Esophagus muscularis mucosa (tissue), 4 donors: ENCODE data around the gene COX4I1. TPM values are rescaled to one million over a fixed set of nuclear protein-coding genes. Genes with fewer than 3 reads are reported as not detected.

Experiments
- DNase-seq: peaks from one replicate; pipeline ENCODE4 v3.0.0-alpha.2; 2017; ENCODE audit errors: extremely low spot score
- H3K27ac ChIP-seq, 4 donors: fragments of 200-600 bp; sonication (generic); replicated peaks in 1 of 4; 1 replicate in 3 of 4; 2 replicates in 1 of 4; pipeline ENCODE4 v1.5.1; 2016 to 2019; ENCODE audit warnings: mild to moderate bottlenecking in 1 of 4
- H3K27me3 ChIP-seq, 4 donors: fragments of 200-600 bp; sonication (generic); one replicate each; pipeline versions ENCODE4 v1.5.1 to v1.6.0; 2016 to 2019
- H3K36me3 ChIP-seq, 4 donors: fragments of 200-600 bp; sonication (generic); one replicate each; pipeline ENCODE4 v1.5.1; 2016 to 2019
- H3K4me1 ChIP-seq, 4 donors: fragments of 200-600 bp; sonication (generic); one replicate each; pipeline ENCODE4 v1.5.1; 2016 to 2019
- H3K4me3 ChIP-seq, 4 donors: fragments of 200-600 bp; sonication (generic); 1 replicate in 2 of 4; 2 replicates in 2 of 4; pipeline ENCODE4 v1.5.1; 2016 to 2019; ENCODE audit warnings: mild to moderate bottlenecking in 4 of 4, moderate library complexity in 1 of 4
- H3K9me3 ChIP-seq, 4 donors: fragments of 200-600 bp; sonication (generic); 1 replicate in 3 of 4; 2 replicates in 1 of 4; pipeline ENCODE4 v1.5.1; 2016 to 2019
- CTCF ChIP-seq, 3 experiments: fragments of 200-600 bp in 2 of 3; fragments of 450-650 bp in 1 of 3; sonication (generic) in 2 of 3; IDR thresholded peaks; one replicate each; pipeline ENCODE4 v1.5.1; 2017 to 2019; ENCODE audit warnings: antibody characterized with exemption in 3 of 3, mild to moderate bottlenecking in 2 of 3, moderate library complexity in 1 of 3
- EP300 ChIP-seq: sonication (generic); formaldehyde crosslinking; IDR thresholded peaks from one replicate; pipeline ENCODE4 v1.6.1; 2017; ENCODE audit warnings: antibody characterized with exemption
- POLR2A ChIP-seq: fragments of 450-650 bp; IDR thresholded peaks from one replicate; pipeline ENCODE4 v1.6.1; 2017; ENCODE audit warnings: antibody characterized with exemption, moderate library complexity, mild to moderate bottlenecking, low read depth
- POLR2AphosphoS5 ChIP-seq, 2 donors: sonication (generic); formaldehyde crosslinking; IDR thresholded peaks; one replicate each; pipeline ENCODE4 v1.6.1; 2017; ENCODE audit warnings: antibody characterized with exemption in 2 of 2
- WGBS: methylation state at CpG from one replicate; pipeline ENCODE4 v1.1.5; 2018; 5-methylcytosine and 5-hydroxymethylcytosine counted together
- intact Hi-C: fragments of 100-400 bp; cut with DNase I; formaldehyde crosslinking; loops from one replicate; pipeline ENCODE4 v1.15.1; 2023
- total RNA-seq, 4 donors: library from RNA; depleted of rRNA; stranded (reverse); fragments of >200 nt; gene quantifications; one replicate each; pipeline versions ENCODE4 v1.1.0 to v1.2.1, GENCODE V29; 2016

The COX4I1 gene
- total RNA-seq, 4 donors from 2014 or later = 555 to 640 (median 575) TPM

- H3K36me3 ChIP-seq = no peaks in the 10 kb centered on the region
- intact Hi-C loops = no loop called here
- TF ChIP-seq POLR2A (no peak), POLR2AphosphoS5 (IDR thresholded peaks at IDR 0.05) (no peak), CTCF (IDR thresholded peaks at IDR 0.05) (no peak), EP300 (no peak)
- H3K4me3 ChIP-seq = no peak overlapping the region
- DNase-seq = no peak
- peaks cover 0 to 10% (median 10%) of the 10 kb centered on the region in 4 donors for H3K4me1 ChIP-seq
- no peak overlapping the region for H3K27ac ChIP-seq
- WGBS = 72% methylated on average over 39 of the region's 39 CpGs
- H3K9me3 ChIP-seq = no peaks in the 10 kb centered on the region
- H3K27me3 ChIP-seq = peaks cover 0 to 17% (median 0%) of the 10 kb centered on the region in 4 donors
These were observed 48.4 kb downstream of the COX4I1 start for GRCh38 chr16:85847681-85848601.

- Histone ChIP-seq H3K36me3 (no peaks in the 10 kb centered on the region), H3K27me3 (peaks cover 0 to 17% (median 0%) of the 10 kb centered on the region in 4 donors), H3K9me3 (no peaks in the 10 kb centered on the region), H3K4me1 (peaks cover 0 to 10% (median 10%) of the 10 kb centered on the region in 4 donors), H3K27ac (no peak overlapping the region), H3K4me3 (no peak overlapping the region)
- intact Hi-C loops = no loop called here
- no peak for DNase-seq
- TF ChIP-seq CTCF (IDR thresholded peaks at IDR 0.05) (no peak), POLR2A (no peak), EP300 (no peak), POLR2AphosphoS5 (IDR thresholded peaks at IDR 0.05) (no peak)
- WGBS = 40% methylated on average over 7 of the region's 9 CpGs
These were observed 49.5 kb downstream of the COX4I1 start for GRCh38 chr16:85848986-85849385.

- no peak for DNase-seq
- no peaks in the 10 kb centered on the region for H3K36me3 ChIP-seq
- H3K9me3 ChIP-seq = no peaks in the 10 kb centered on the region
- peaks cover 0 to 17% (median 0%) of the 10 kb centered on the region in 4 donors for H3K27me3 ChIP-seq
- H3K4me1 ChIP-seq = peaks cover 0 to 10% (median 10%) of the 10 kb centered on the region in 4 donors
- WGBS = 88% methylated on average over 8 of the region's 8 CpGs
- TF ChIP-seq EP300 (no peak), POLR2A (no peak), POLR2AphosphoS5 (IDR thresholded peaks at IDR 0.05) (no peak), CTCF (IDR thresholded peaks at IDR 0.05) (no peak)
- no peak overlapping the region for H3K27ac ChIP-seq
- H3K4me3 ChIP-seq = no peak overlapping the region
- intact Hi-C loops = no loop called here
These were observed 49.9 kb downstream of the COX4I1 start for GRCh38 chr16:85849388-85849787.

- no peak for DNase-seq
- Histone ChIP-seq H3K36me3 (no peaks in the 10 kb centered on the region), H3K27ac (no peak overlapping the region), H3K4me3 (no peak overlapping the region), H3K9me3 (no peaks in the 10 kb centered on the region), H3K27me3 (peaks cover 0 to 17% (median 0%) of the 10 kb centered on the region in 4 donors), H3K4me1 (peaks cover 0 to under 1% (median under 1%) of the 10 kb centered on the region in 4 donors)
- intact Hi-C loops = no loop called here
- TF ChIP-seq EP300 = no peak
- no peak for TF ChIP-seq POLR2AphosphoS5 (IDR thresholded peaks at IDR 0.05)
- no peak for TF ChIP-seq CTCF (IDR thresholded peaks at IDR 0.05)
- no peak for TF ChIP-seq POLR2A
- 44% methylated on average over 1 of the region's 5 CpGs for WGBS
These were observed 50.9 kb downstream of the COX4I1 start for GRCh38 chr16:85850344-85850880.
